ENCODE data around the gene MYH14. TPM values are rescaled to one million over a fixed set of nuclear protein-coding genes. Genes with fewer than 3 reads are reported as not detected.

The MYH14 gene
- total RNA-seq, 4 donors from 2014 or later, result 139 to 475 (median 333) TPM

GRCh38 chr19:50300051-50300450 lies 96.6 kb downstream of the MYH14 start:
- Histone ChIP-seq H3K9me3 (no peaks in the 10 kb centered on the region), H3K36me3 (peaks cover 0 to 61% (median 0%) of the 10 kb centered on the region in 3 donors), H3K4me3 (no peak overlapping the region), H3K27ac (no peak overlapping the region), H3K4me1 (no peaks in the 10 kb centered on the region), H3K27me3 (no peaks in the 10 kb centered on the region)
- no peak for DNase-seq
- no peak for TF ChIP-seq POLR2A (IDR thresholded peaks at IDR 0.05)
- no peak for TF ChIP-seq CTCF (IDR thresholded peaks at IDR 0.05)

GRCh38 chr19:50300814-50301606 lies 97.6 kb downstream of the MYH14 start:
- Histone ChIP-seq H3K36me3 (peaks cover 0 to 57% (median 0%) of the 10 kb centered on the region in 3 donors), H3K27ac (no peak overlapping the region), H3K4me1 (no peaks in the 10 kb centered on the region), H3K4me3 (no peak overlapping the region), H3K27me3 (no peaks in the 10 kb centered on the region), H3K9me3 (no peaks in the 10 kb centered on the region)
- TF ChIP-seq CTCF (IDR thresholded peaks at IDR 0.05) (no peak), POLR2A (IDR thresholded peaks at IDR 0.05) (no peak)
- no peak for DNase-seq

GRCh38 chr19:50301607-50301971 lies 98.2 kb downstream of the MYH14 start:
- H3K4me3 ChIP-seq, result no peak overlapping the region
- H3K27me3 ChIP-seq, result no peaks in the 10 kb centered on the region
- DNase-seq, result no peak
- H3K9me3 ChIP-seq, result no peaks in the 10 kb centered on the region
- H3K36me3 ChIP-seq, result peaks cover 0 to 57% (median 0%) of the 10 kb centered on the region in 3 donors
- H3K4me1 ChIP-seq, result no peaks in the 10 kb centered on the region
- TF ChIP-seq CTCF (IDR thresholded peaks at IDR 0.05) (no peak), POLR2A (IDR thresholded peaks at IDR 0.05) (no peak)
- H3K27ac ChIP-seq, result no peak overlapping the region

GRCh38 chr19:50303558-50303957 lies 100.1 kb downstream of the MYH14 start:
- Histone ChIP-seq H3K9me3 (no peaks in the 10 kb centered on the region), H3K36me3 (peaks cover 0 to 59% (median 0%) of the 10 kb centered on the region in 3 donors), H3K4me3 (no peak overlapping the region), H3K27ac (no peak overlapping the region), H3K27me3 (no peaks in the 10 kb centered on the region), H3K4me1 (no peaks in the 10 kb centered on the region)
- no peak for DNase-seq
- TF ChIP-seq POLR2A (IDR thresholded peaks at IDR 0.05) (no peak), CTCF (IDR thresholded peaks at IDR 0.05) (no peak)

GRCh38 chr19:50308991-50309390 lies 105.6 kb downstream of the MYH14 start:
- H3K9me3 ChIP-seq, result peaks cover 0 to under 1% (median 0%) of the 10 kb centered on the region in 4 donors
- no peak overlapping the region for H3K27ac ChIP-seq
- H3K36me3 ChIP-seq, result peaks cover 0 to 47% (median 0%) of the 10 kb centered on the region in 3 donors
- no peak for TF ChIP-seq CTCF (IDR thresholded peaks at IDR 0.05)
- H3K27me3 ChIP-seq, result no peaks in the 10 kb centered on the region
- H3K4me1 ChIP-seq, result no peaks in the 10 kb centered on the region
- no peak for DNase-seq
- H3K4me3 ChIP-seq, result no peak overlapping the region
